GM12878 (cell line): ENCODE results near the gene FRMD5. TPM values are rescaled to one million over a fixed set of nuclear protein-coding genes. Genes with fewer than 3 reads are reported as not detected.

Experiments used
- ATAC-seq: fragments of 200-7000 bp; cut with Tn5 transposase; 3 replicates; pipeline ENCODE4 v1.9.1; 2020; ENCODE audit warnings: mild to moderate bottlenecking, moderate library complexity
- BruUV-seq: library from RNA; stranded (reverse); fragments of 400-500 nt; replicated peaks from 2 replicates; lab custom pipeline; 2021; lab: Mats Ljungman, UMichigan
- CTCF ChIA-PET: fragments of 300-600 bp; sonication (Branson Sonifier 250); formaldehyde crosslinking; extraction: SDS; loops from one replicate; lab custom pipeline; 2021; ENCODE audit warnings: inconsistent platforms; lab: Yijun Ruan, JAX
- POLR2A ChIA-PET: fragments of 350-600 bp; formaldehyde crosslinking; extraction: SDS; loops from one replicate; lab custom pipeline; 2021; ENCODE audit warnings: inconsistent platforms; lab: Charles Lee
- RAD21 ChIA-PET: fragments of 300-600 bp; sonication (Branson Sonifier 250); formaldehyde crosslinking; loops from one replicate; lab custom pipeline; 2023; ENCODE audit warnings: antibody characterized with exemption; ENCODE audit not compliant: unreplicated experiment; lab: Charles Lee
- SMC1A ChIA-PET: fragments of 300-600 bp; sonication (Branson Sonifier 250); formaldehyde crosslinking; loops from one replicate; lab custom pipeline; 2023; ENCODE audit not compliant: unreplicated experiment, uncharacterized antibody; lab: Charles Lee
- DNase-seq: peaks from one replicate; pipeline ENCODE4 v3.0.0-alpha.2; 2011; ENCODE audit warnings: low read depth, low spot score
- FAIRE-seq: peaks from 3 replicates; lab custom pipeline; 2011; peaks lifted over from hg19 to GRCh38; lab: Jason Lieb, UNC
- H2AFZ ChIP-seq: 2 replicates; pipeline ENCODE4 v1.6.0; 2011; ENCODE audit warnings: low read depth, low read length, control low read depth; ENCODE audit not compliant: control insufficient read depth
- H3K27ac ChIP-seq: 2 replicates; pipeline ENCODE4 v1.5.1; 2011; ENCODE audit warnings: control low read depth; ENCODE audit not compliant: control insufficient read depth, insufficient read depth
- H3K27me3 ChIP-seq, 2 experiments: replicated peaks in 1 of 2; 2 replicates each; pipeline versions ENCODE4 v1.6.0 to v1.6.1; 2011; ENCODE audit warnings: low read length in 1 of 2; ENCODE audit not compliant: control insufficient read depth in 2 of 2, insufficient read depth in 2 of 2
- H3K36me3 ChIP-seq, 2 experiments: 2 replicates each; pipeline ENCODE4 v1.5.1; 2011; ENCODE audit warnings: low read length in 1 of 2; ENCODE audit not compliant: control insufficient read depth in 2 of 2, insufficient read depth in 2 of 2
- H3K4me1 ChIP-seq: 2 replicates; pipeline ENCODE4 v1.6.1; 2011; ENCODE audit warnings: mild to moderate bottlenecking, low read length, moderate library complexity, mixed read lengths; ENCODE audit not compliant: control insufficient read depth, insufficient read depth
- H3K4me2 ChIP-seq: 2 replicates; pipeline ENCODE4 v1.6.0; 2011; ENCODE audit warnings: control low read depth; ENCODE audit not compliant: control insufficient read depth, insufficient read depth
- H3K4me3 ChIP-seq: fragments of 200-600 bp; sonication (generic); 2 replicates; pipeline ENCODE4 v1.5.1; 2016
- H3K79me2 ChIP-seq: 2 replicates; pipeline ENCODE4 v1.6.0; 2011; ENCODE audit warnings: low read length; ENCODE audit not compliant: control insufficient read depth, insufficient read depth
- H3K9ac ChIP-seq: 2 replicates; pipeline ENCODE4 v1.8.0; 2011; ENCODE audit warnings: low read length, control low read depth, mixed read lengths; ENCODE audit not compliant: control insufficient read depth, insufficient read depth
- H3K9me3 ChIP-seq: replicated peaks from 3 replicates; pipeline ENCODE4 v1.5.1; 2011; ENCODE audit warnings: mild to moderate bottlenecking, low read length; ENCODE audit not compliant: control insufficient read depth, insufficient read depth
- H4K20me1 ChIP-seq: 2 replicates; pipeline ENCODE4 v1.6.0; 2011; ENCODE audit not compliant: control insufficient read depth, insufficient read depth
- CUX1 ChIP-seq: IDR thresholded peaks from 2 replicates; pipeline ENCODE4 v1.6.1; 2012; ENCODE audit warnings: improper control_type of control experiment, low read depth, low read length; ENCODE audit not compliant: insufficient replicate concordance
- IRF3 ChIP-seq: fragments of 450-650 bp; IDR thresholded peaks from 2 replicates; pipeline ENCODE4 v1.6.1; 2014; ENCODE audit warnings: mild to moderate bottlenecking
- IRF4 ChIP-seq: IDR thresholded peaks from 2 replicates; pipeline ENCODE4 v1.6.1; 2011; ENCODE audit warnings: low read depth, low read length
- KLF5 ChIP-seq: fragments of 450-650 bp; IDR thresholded peaks from 2 replicates; pipeline ENCODE4 v1.6.1; 2014; ENCODE audit warnings: mild to moderate bottlenecking; ENCODE audit not compliant: partially characterized antibody
- MEF2A ChIP-seq: IDR thresholded peaks from 2 replicates; pipeline ENCODE4 v1.6.1; 2011; ENCODE audit warnings: low read depth, mild to moderate bottlenecking, low read length, moderate library complexity; ENCODE audit not compliant: insufficient read depth
- MTA3 ChIP-seq: IDR thresholded peaks from 2 replicates; pipeline ENCODE4 v1.6.1; 2012; ENCODE audit warnings: low read length, inconsistent platforms, borderline replicate concordance
- MYB ChIP-seq: fragments of 150-350 bp; IDR thresholded peaks from 2 replicates; pipeline ENCODE4 v1.6.1; 2014; ENCODE audit warnings: mild to moderate bottlenecking, low read depth, low read length, borderline replicate concordance
- NFYA ChIP-seq: IDR thresholded peaks from 2 replicates; pipeline ENCODE4 v1.6.1; 2011; ENCODE audit warnings: low read depth, mild to moderate bottlenecking, low read length, improper control_type of control experiment, borderline replicate concordance
- NFYB ChIP-seq: IDR thresholded peaks from 2 replicates; pipeline ENCODE4 v1.6.1; 2011; ENCODE audit warnings: low read depth, mild to moderate bottlenecking, low read length, improper control_type of control experiment, moderate library complexity; ENCODE audit not compliant: insufficient read depth
- NRF1 ChIP-seq: conservative IDR thresholded peaks from 2 replicates; pipeline ENCODE4 v1.6.1; 2011; ENCODE audit warnings: mild to moderate bottlenecking, low read depth, low read length, improper control_type of control experiment
- RAD21 ChIP-seq: IDR thresholded peaks from 2 replicates; pipeline ENCODE4 v1.6.1; 2011; ENCODE audit warnings: mild to moderate bottlenecking, low read depth, low read length, moderate library complexity; ENCODE audit not compliant: insufficient read depth
- RELB ChIP-seq: fragments of 450-650 bp; IDR thresholded peaks from 2 replicates; pipeline ENCODE4 v1.6.1; 2017; ENCODE audit warnings: low read depth, mild to moderate bottlenecking, moderate library complexity
- SMAD1 ChIP-seq: fragments of 450-650 bp; IDR thresholded peaks from 2 replicates; pipeline ENCODE4 v1.6.1; 2018; ENCODE audit warnings: mild to moderate bottlenecking, low read depth; ENCODE audit not compliant: partially characterized antibody
- SMAD5 ChIP-seq: IDR thresholded peaks from 2 replicates; pipeline ENCODE4 v1.6.1; 2016; ENCODE audit warnings: antibody characterized with exemption, low read depth
- STAT1 ChIP-seq: fragments of 450-650 bp; conservative IDR thresholded peaks from 2 replicates; pipeline ENCODE4 v1.6.1; 2014; ENCODE audit warnings: antibody characterized with exemption, mild to moderate bottlenecking
- ZNF622 ChIP-seq: fragments of 450-650 bp; IDR thresholded peaks from 2 replicates; pipeline ENCODE4 v1.6.1; 2017; ENCODE audit warnings: mild to moderate bottlenecking, inconsistent platforms
- WGBS: methylation state at CpG from one replicate; pipeline ENCODE4 v1.1.6; 2016; ENCODE audit warnings: low lambda C conversion rate; ENCODE audit not compliant: insufficient replicate concordance, insufficient coverage; ENCODE audit errors: missing lambda C conversion rate; 5-methylcytosine and 5-hydroxymethylcytosine counted together
- in situ Hi-C: fragments of 300-500 bp; cut with MboI; formaldehyde crosslinking; loops from 9 replicates; pipeline ENCODE4 v1.14.3; 2018; ENCODE audit warnings: mixed read lengths
- intact Hi-C: fragments of 100-400 bp; cut with micrococcal nuclease; formaldehyde crosslinking; loops from one replicate; pipeline ENCODE4 v1.14.2; 2022; ENCODE audit not compliant: unreplicated experiment
- polyA plus RNA-seq, 11 experiments: library from polyadenylated mRNA; depleted of rRNA in 4 of 11; unstranded in 6 of 11; stranded (reverse) in 5 of 11; fragments of >200 nt; fragmentation: Nextera tagmentation in 4 of 11; fragmentation: Illumina TruSeq in 1 of 11; extraction: Ambion mirVana in 4 of 11; extraction: Trizol in 1 of 11; gene quantifications; 1 replicate in 1 of 11; 2 replicates in 10 of 11; pipeline versions ENCODE4 v1.2.1 to v1.2.3, GENCODE V29; 2011 to 2016; ENCODE audit warnings: inconsistent platforms in 2 of 11, missing spikeins in 2 of 11, low read depth in 1 of 11
- total RNA-seq, 4 experiments: library from RNA; depleted of rRNA in 3 of 4; stranded (reverse); fragments of >200 nt in 3 of 4; fragmentation: Illumina TruSeq in 1 of 4; extraction: Trizol in 1 of 4; gene quantifications; 2 replicates each; pipeline versions ENCODE4 v1.2.1 to v1.2.3, GENCODE V29; 2013 to 2021

FRMD5 gene
- total and polyA plus RNA-seq, 10 of the 15 experiments (the other 5 are each of a cell fraction or from before 2014, with no cell fraction given): 0.26 to 6.4 (median 0.68) TPM; not detected in 1

- Histone ChIP-seq H3K79me2 (no peaks in the 10 kb centered on the region), H3K9me3 (no peaks in the 10 kb centered on the region), H4K20me1 (no peaks in the 10 kb centered on the region), H3K36me3 (peaks cover 1 to 18% of the 10 kb centered on the region in 2 experiments), H2AFZ (no peak overlapping the region), H3K4me2 (no peak overlapping the region), H3K27ac (no peak overlapping the region), H3K27me3 (no peaks in the 10 kb centered on the region), H3K4me1 (no peaks in the 10 kb centered on the region), H3K9ac (no peak overlapping the region), H3K4me3 (no peak overlapping the region)
- no peak for DNase-seq
- ChIA-PET CTCF (interaction anchor here (1.5 kb wide), 1 partner anchor 199 kb away, joined by 6 read pairs; no protein-coding TSS in a partner anchor), RAD21 (no interaction called here), SMC1A (no interaction called here), POLR2A (interaction anchor here (0.5 to 0.6 kb wide), 2 partner anchors 233 to 310 kb away, joined by 3 to 7 read pairs; no protein-coding TSS in a partner anchor)
- no TSS peak for BruUV-seq
- WGBS: 89% methylated on average over 5 of the region's 5 CpGs
- ATAC-seq: no peak
- no peak for TF ChIP-seq KLF5
- TF ChIP-seq IRF4: no peak
- no peak for TF ChIP-seq NFYA
- TF ChIP-seq MTA3: no peak
- no peak for TF ChIP-seq NRF1
- no peak for TF ChIP-seq SMAD5
- no peak for TF ChIP-seq IRF3
- TF ChIP-seq MYB: no peak
- TF ChIP-seq SMAD1: no peak
- no peak for TF ChIP-seq NFYB
- TF ChIP-seq MEF2A: no peak
- TF ChIP-seq ZNF622: no peak
- TF ChIP-seq CUX1: no peak
- no peak for TF ChIP-seq STAT1
- TF ChIP-seq RAD21: no peak
- TF ChIP-seq RELB: no peak
- FAIRE-seq: no peak
- intact Hi-C loops (no loop called here), in situ Hi-C loops (no loop called here)
These were observed 328.0 kb downstream of the FRMD5 start for GRCh38 chr15:43867096-43867495.
